H9 (cell line): ENCODE measurements around the gene TMA7. TPM values are rescaled to one million over a fixed set of nuclear protein-coding genes. Genes with fewer than 3 reads are reported as not detected.

Experiments used
- DNase-seq: peaks from one replicate; pipeline ENCODE4 v3.0.0-alpha.2; 2017
- H2AFZ ChIP-seq: one replicate; pipeline ENCODE4 v1.6.1; 2013; ENCODE audit warnings: mild to moderate bottlenecking, low read length, control low read depth, moderate library complexity
- H2AK5ac ChIP-seq: 2 replicates; pipeline ENCODE4 v1.6.1; 2013; ENCODE audit warnings: low read length, control low read depth, mixed read lengths; ENCODE audit not compliant: insufficient read length
- H2BK120ac ChIP-seq: one replicate; pipeline ENCODE4 v1.6.1; 2013; ENCODE audit warnings: low read depth, mild to moderate bottlenecking, low read length, control low read depth, inconsistent platforms; ENCODE audit not compliant: poor library complexity, severe bottlenecking
- H2BK12ac ChIP-seq: 2 replicates; pipeline ENCODE4 v1.6.1; 2013; ENCODE audit warnings: low read length, control low read depth, mixed read lengths, low read depth; ENCODE audit not compliant: insufficient read length
- H2BK15ac ChIP-seq: 2 replicates; pipeline ENCODE4 v1.6.1; 2013; ENCODE audit warnings: low read depth, low read length, control low read depth
- H2BK20ac ChIP-seq: one replicate; pipeline ENCODE4 v1.6.1; 2013; ENCODE audit warnings: low read depth, mild to moderate bottlenecking, low read length, control low read depth, inconsistent platforms; ENCODE audit not compliant: poor library complexity, severe bottlenecking
- H2BK5ac ChIP-seq: 2 replicates; pipeline ENCODE4 v1.6.1; 2013; ENCODE audit warnings: low read length, control low read depth, mixed read lengths; ENCODE audit not compliant: insufficient read length
- H3K14ac ChIP-seq: 2 replicates; pipeline ENCODE4 v1.6.1; 2013; ENCODE audit warnings: low read length, control low read depth; ENCODE audit not compliant: insufficient read depth
- H3K18ac ChIP-seq: 2 replicates; pipeline ENCODE4 v1.6.1; 2013; ENCODE audit warnings: low read depth, mild to moderate bottlenecking, mixed read lengths, low read length, control low read depth; ENCODE audit not compliant: insufficient read length
- H3K23ac ChIP-seq: 2 replicates; pipeline ENCODE4 v1.6.1; 2013; ENCODE audit warnings: low read length, control low read depth, mixed read lengths, low read depth; ENCODE audit not compliant: insufficient read length
- H3K23me2 ChIP-seq: 2 replicates; pipeline ENCODE4 v1.6.1; 2013; ENCODE audit warnings: low read depth, mild to moderate bottlenecking, mixed read lengths, low read length, control low read depth; ENCODE audit not compliant: insufficient read length, poor library complexity, severe bottlenecking
- H3K27ac ChIP-seq: 2 replicates; pipeline ENCODE4 v1.5.1; 2013; ENCODE audit warnings: low read length, control low read depth, mixed read lengths, low read depth; ENCODE audit not compliant: insufficient read length
- H3K27me3 ChIP-seq: 2 replicates; pipeline ENCODE4 v1.6.1; 2013; ENCODE audit warnings: low read length, control low read depth, inconsistent platforms; ENCODE audit not compliant: insufficient read depth
- H3K4ac ChIP-seq: 2 replicates; pipeline ENCODE4 v1.6.1; 2013; ENCODE audit warnings: low read depth, mild to moderate bottlenecking, control low read depth, inconsistent platforms, low read length, moderate library complexity
- H3K4me1 ChIP-seq: 2 replicates; pipeline ENCODE4 v1.6.1; 2013; ENCODE audit warnings: low read length, control low read depth, inconsistent platforms; ENCODE audit not compliant: insufficient read depth
- H3K4me2 ChIP-seq: 2 replicates; pipeline ENCODE4 v1.6.1; 2013; ENCODE audit warnings: low read length, control low read depth, mixed read lengths; ENCODE audit not compliant: insufficient read length, insufficient read depth
- H3K56ac ChIP-seq: 2 replicates; pipeline ENCODE4 v1.6.1; 2013; ENCODE audit warnings: low read depth, mild to moderate bottlenecking, mixed read lengths, low read length, control low read depth; ENCODE audit not compliant: insufficient read length
- H3K79me1 ChIP-seq: 2 replicates; pipeline ENCODE4 v1.6.1; 2013; ENCODE audit warnings: low read depth, mild to moderate bottlenecking, moderate library complexity, low read length, control low read depth, inconsistent platforms; ENCODE audit not compliant: insufficient read depth, poor library complexity, severe bottlenecking
- H3K79me2 ChIP-seq: 2 replicates; pipeline ENCODE4 v1.6.1; 2013; ENCODE audit warnings: low read length, control low read depth, inconsistent platforms; ENCODE audit not compliant: insufficient read depth
- H3K9ac ChIP-seq: 2 replicates; pipeline ENCODE4 v1.6.1; 2013; ENCODE audit warnings: low read length, control low read depth, mixed read lengths; ENCODE audit not compliant: insufficient read length; ENCODE audit errors: extremely low read depth
- H3K9me3 ChIP-seq: one replicate; pipeline ENCODE4 v1.6.1; 2013; ENCODE audit warnings: low read depth, low read length, inconsistent platforms; ENCODE audit not compliant: control insufficient read depth
- H3T11ph ChIP-seq: one replicate; pipeline ENCODE4 v1.6.1; 2013; ENCODE audit warnings: mild to moderate bottlenecking, low read length, control low read depth, inconsistent platforms
- H4K20me1 ChIP-seq: one replicate; pipeline ENCODE4 v1.6.1; 2013; ENCODE audit not compliant: control insufficient read depth, insufficient read length, insufficient read depth
- H4K5ac ChIP-seq: 2 replicates; pipeline ENCODE4 v1.6.1; 2013; ENCODE audit warnings: low read depth, mild to moderate bottlenecking, mixed read lengths, low read length, control low read depth; ENCODE audit not compliant: insufficient read length
- H4K8ac ChIP-seq: replicated peaks from 2 replicates; pipeline ENCODE4 v1.6.1; 2013; ENCODE audit warnings: low read length, control low read depth, mixed read lengths, low read depth; ENCODE audit not compliant: insufficient read length
- H4K91ac ChIP-seq: 2 replicates; pipeline ENCODE4 v1.6.1; 2013; ENCODE audit warnings: low read depth, mild to moderate bottlenecking, moderate library complexity, mixed read lengths, low read length, control low read depth; ENCODE audit not compliant: insufficient read length
- H3K27ac Mint-ChIP-seq, 3 experiments: 2 replicates in 2 of 3; 3 replicates in 1 of 3; pipeline ENCODE4 v1.8.0; 2020 to 2021; ENCODE audit warnings: mixed read lengths in 3 of 3, mild to moderate bottlenecking in 1 of 3, moderate library complexity in 1 of 3
- H3K27me3 Mint-ChIP-seq: 2 replicates; pipeline ENCODE4 v1.8.0; 2021; ENCODE audit warnings: low read depth, mild to moderate bottlenecking, moderate library complexity, mixed read lengths
- H3K36me3 Mint-ChIP-seq, 3 experiments: 2 replicates in 2 of 3; 3 replicates in 1 of 3; pipeline ENCODE4 v1.8.0; 2020 to 2021; ENCODE audit warnings: low read depth in 3 of 3, mixed read lengths in 3 of 3; ENCODE audit not compliant: insufficient read depth in 1 of 3
- H3K4me1 Mint-ChIP-seq, 2 experiments: 2 replicates each; pipeline ENCODE4 v1.8.0; 2020; ENCODE audit warnings: mixed read lengths in 2 of 2
- H3K4me3 Mint-ChIP-seq, 2 experiments: 2 replicates in 1 of 2; 3 replicates in 1 of 2; pipeline ENCODE4 v1.8.0; 2020 to 2021; ENCODE audit warnings: mild to moderate bottlenecking in 2 of 2, mixed read lengths in 2 of 2, moderate library complexity in 1 of 2
- H3K9me3 Mint-ChIP-seq, 2 experiments: 2 replicates in 1 of 2; 3 replicates in 1 of 2; pipeline ENCODE4 v1.8.0; 2020; ENCODE audit warnings: mild to moderate bottlenecking in 2 of 2, mixed read lengths in 2 of 2, moderate library complexity in 1 of 2
- WGBS: extraction: QIAGEN DNeasy Blood & Tissue Kit; methylation state at CpG from one replicate; pipeline ENCODE4 v1.1.7; 2013; ENCODE audit warnings: missing lambda C conversion rate, low lambda C conversion rate, mixed read lengths; ENCODE audit not compliant: insufficient read length; ENCODE audit errors: extremely low coverage; 5-methylcytosine and 5-hydroxymethylcytosine counted together
- total RNA-seq: library from RNA; stranded (reverse); gene quantifications from 2 replicates; pipeline ENCODE4 v1.2.1, GENCODE V29; 2021
- TF ChIP-seq, protein P1 (sequence below): fragments of 200-600 bp; sonication (generic); conservative IDR thresholded peaks from 3 replicates; pipeline ENCODE4 v1.8.0; 2021; ENCODE audit warnings: antibody characterized with exemption, mild to moderate bottlenecking

TMA7 gene
- total RNA-seq, 1 experiment from 2014 or later, result 305 TPM

DNA sequence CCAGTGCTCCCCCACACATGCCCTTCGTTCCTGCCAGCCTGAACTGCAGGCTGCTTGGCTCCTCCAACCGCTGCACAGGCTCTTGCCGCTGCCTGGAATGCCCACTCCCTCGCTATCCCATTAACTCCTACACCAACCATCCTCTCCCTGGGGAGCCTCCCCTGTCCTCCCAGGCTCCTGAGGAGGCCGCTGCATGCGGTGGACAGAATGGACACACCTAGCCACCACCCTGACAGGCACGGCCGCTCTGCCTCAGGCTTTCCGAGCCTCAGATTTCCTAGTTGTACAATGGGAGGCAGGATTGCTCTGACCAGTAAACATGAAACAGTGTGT is 12.5 kb upstream of the TMA7 start:
- peak overlapping the region; percentile 83 to 89 for H3K4me3 Mint-ChIP-seq
- no CpG with 5 or more reads among the region's 9 CpGs for WGBS
- Histone ChIP-seq H2BK120ac (no peak overlapping the region), H3K79me1 (no peaks in the 10 kb centered on the region), H3K9me3 (no peaks in the 10 kb centered on the region), H3K9ac (no peak overlapping the region), H4K91ac (no peak overlapping the region), H2BK20ac (no peak overlapping the region), H3K14ac (0 out of 2 replicates have a peak overlapping the region, but pooled peaks have one; percentile 9), H3K23me2 (peaks cover 13% of the 10 kb centered on the region), H3K4me1 (peaks cover 13% of the 10 kb centered on the region; the same call in 1 of the 2 replicates), H3K4me2 (peak overlapping the region; percentile 65), H3K4ac (no peak overlapping the region), H3T11ph (no peak overlapping the region), H3K27ac (no peak overlapping the region), H4K5ac (no peak overlapping the region), H2AFZ (no peak overlapping the region), H3K27me3 (no peaks in the 10 kb centered on the region), H2BK15ac (no peak overlapping the region), H2BK12ac (no peak overlapping the region), H3K79me2 (peaks cover 35% of the 10 kb centered on the region; the same call in 1 of the 2 replicates), H3K23ac (no peak overlapping the region), H4K8ac (no peak overlapping the region), H2AK5ac (no peak overlapping the region), H3K18ac (no peak overlapping the region), H4K20me1 (no peaks in the 10 kb centered on the region), H2BK5ac (no peak overlapping the region), H3K56ac (no peak overlapping the region)
- no peak for DNase-seq
- TF ChIP-seq, protein P1, sequence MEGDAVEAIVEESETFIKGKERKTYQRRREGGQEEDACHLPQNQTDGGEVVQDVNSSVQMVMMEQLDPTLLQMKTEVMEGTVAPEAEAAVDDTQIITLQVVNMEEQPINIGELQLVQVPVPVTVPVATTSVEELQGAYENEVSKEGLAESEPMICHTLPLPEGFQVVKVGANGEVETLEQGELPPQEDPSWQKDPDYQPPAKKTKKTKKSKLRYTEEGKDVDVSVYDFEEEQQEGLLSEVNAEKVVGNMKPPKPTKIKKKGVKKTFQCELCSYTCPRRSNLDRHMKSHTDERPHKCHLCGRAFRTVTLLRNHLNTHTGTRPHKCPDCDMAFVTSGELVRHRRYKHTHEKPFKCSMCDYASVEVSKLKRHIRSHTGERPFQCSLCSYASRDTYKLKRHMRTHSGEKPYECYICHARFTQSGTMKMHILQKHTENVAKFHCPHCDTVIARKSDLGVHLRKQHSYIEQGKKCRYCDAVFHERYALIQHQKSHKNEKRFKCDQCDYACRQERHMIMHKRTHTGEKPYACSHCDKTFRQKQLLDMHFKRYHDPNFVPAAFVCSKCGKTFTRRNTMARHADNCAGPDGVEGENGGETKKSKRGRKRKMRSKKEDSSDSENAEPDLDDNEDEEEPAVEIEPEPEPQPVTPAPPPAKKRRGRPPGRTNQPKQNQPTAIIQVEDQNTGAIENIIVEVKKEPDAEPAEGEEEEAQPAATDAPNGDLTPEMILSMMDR, result no peak
- peak overlapping the region; percentile 50 to 97 (median 93); a peak in 5 of 7 replicates for H3K27ac Mint-ChIP-seq
- peaks cover 14 to 41% (median 35%) of the 10 kb centered on the region in 3 experiments; a peak in 6 of 7 replicates for H3K36me3 Mint-ChIP-seq
- H3K27me3 Mint-ChIP-seq, result no peaks in the 10 kb centered on the region
- H3K9me3 Mint-ChIP-seq, result no peaks in the 10 kb centered on the region
- H3K4me1 Mint-ChIP-seq, result peaks cover 51 to 56% of the 10 kb centered on the region in 2 experiments
